Stimulated activated CD4-positive, alpha-beta T cell treated with anti-CD3 and anti-CD28 coated beads, Interleukin-4, amount 100 ng/mL, for 1 hour (primary cell): ENCODE results near the gene HOXB5.

ENCODE experiments used
- DNase-seq: peaks from one replicate; pipeline ENCODE4 v3.0.0-alpha.2; 2020

HOXB5 gene

GRCh38 chr17:48559122-48559839, 34.3 kb downstream of the HOXB5 start:
- no peak for DNase-seq

DNA sequence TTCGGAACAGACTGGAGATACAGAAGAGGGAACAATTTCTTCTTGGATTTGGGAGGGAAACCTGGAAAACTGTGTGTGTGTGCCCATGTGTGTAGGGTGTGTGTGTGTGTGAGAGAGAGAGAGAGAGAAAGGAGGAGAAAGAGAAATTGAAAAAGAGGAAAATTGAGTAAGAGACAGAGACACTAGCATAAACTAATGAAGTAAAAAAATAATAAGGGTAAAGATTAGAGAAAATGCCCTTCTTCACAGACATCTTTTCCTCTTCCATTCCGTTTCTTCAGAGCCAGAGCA, 34.8 kb downstream of the HOXB5 start:
- DNase-seq = no peak

- DNase-seq = no peak
Observed at GRCh38 chr17:48558057-48558830, 35.3 kb downstream of the HOXB5 start.

- no peak for DNase-seq
Observed at GRCh38 chr17:48556576-48557401, 36.8 kb downstream of the HOXB5 start.

DNA sequence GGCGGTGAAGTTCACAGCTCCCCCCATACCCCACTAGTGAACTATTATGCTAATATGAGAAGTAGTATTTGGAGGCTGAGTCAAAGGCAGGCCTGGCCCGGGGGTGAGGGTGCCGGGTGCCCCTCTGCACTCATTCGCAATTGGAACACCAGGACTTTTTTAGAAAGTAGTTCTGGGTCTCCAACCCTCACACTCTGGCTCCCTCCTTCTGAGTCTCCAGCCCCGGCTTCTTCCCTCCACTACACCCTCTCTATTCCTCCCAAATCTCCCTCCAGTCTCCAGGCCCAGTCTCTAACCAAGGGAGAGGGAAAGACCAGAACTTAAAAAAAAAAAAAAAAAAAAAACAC, 37.4 kb downstream of the HOXB5 start:
- DNase-seq = no peak

- DNase-seq = no peak
Observed at GRCh38 chr17:48555258-48556228, 38.0 kb downstream of the HOXB5 start.

- no peak for DNase-seq
Observed at GRCh38 chr17:48554412-48555257, 38.9 kb downstream of the HOXB5 start.

DNA sequence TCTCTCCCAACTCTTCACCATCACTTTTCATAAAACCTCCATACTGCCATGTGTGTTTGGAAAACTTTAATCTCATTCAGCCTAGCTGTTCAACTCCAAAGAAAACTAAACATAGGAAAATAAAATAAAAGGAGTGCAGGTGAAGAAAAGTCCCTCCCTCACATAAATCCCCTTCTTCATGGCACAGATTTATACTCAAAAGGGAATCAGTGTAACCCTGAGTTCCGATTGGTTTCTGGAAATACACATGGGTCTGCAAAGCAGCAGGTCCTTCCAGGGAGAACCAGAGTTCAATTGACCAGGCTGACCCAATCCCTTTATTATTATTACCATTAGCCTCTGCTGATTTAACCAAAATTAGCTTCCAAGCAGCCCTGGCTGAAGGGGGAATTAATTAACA, 39.8 kb downstream of the HOXB5 start:
- DNase-seq = no peak

- no peak for DNase-seq
Observed at GRCh38 chr17:48553190-48553547, 40.4 kb downstream of the HOXB5 start.

GRCh38 chr17:48552466-48553189, 41.0 kb downstream of the HOXB5 start:
- DNase-seq = no peak

DNA sequence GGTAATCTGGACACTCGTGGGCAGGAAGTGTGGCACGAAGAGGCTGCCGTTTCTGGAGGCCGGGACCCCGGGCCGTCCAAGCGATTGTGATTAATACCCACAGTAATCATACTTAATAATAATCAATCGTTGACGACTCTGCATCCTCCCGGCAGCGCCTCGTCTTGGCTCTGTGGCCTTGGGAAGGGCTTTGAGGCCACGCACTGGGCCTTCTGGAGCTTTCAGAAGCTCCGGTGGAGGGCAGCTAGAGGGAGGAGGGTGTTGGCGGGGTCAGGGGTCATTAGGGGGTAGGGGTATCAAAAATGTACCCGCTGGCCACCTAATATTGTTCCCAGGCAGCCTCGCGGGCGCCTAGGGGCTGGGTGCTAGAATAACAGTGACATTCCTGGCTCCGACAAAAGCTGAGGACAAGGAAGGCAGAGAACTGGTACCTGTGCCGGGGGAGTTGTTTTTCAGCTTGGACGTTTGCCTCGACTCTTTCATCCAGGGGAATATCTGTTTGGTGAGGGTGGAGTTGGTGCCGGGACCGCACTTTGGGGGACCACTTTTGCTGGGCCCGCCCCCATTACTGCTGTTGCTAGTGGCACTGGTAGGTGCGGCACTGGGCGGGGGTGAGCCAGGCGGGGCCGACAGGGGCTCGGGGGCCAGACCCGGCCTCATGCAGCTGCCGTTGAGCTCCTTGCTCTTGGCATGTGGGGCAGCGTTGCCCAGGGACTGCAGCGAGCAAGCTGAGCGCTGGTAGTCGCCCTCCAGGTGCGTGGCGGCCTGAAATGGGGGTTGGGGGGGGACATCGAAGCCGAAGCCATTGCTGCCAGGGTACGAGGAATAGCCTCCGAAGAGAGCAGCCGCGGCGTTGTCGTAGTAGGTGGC, 41.7 kb downstream of the HOXB5 start:
- DNase-seq = no peak

- DNase-seq = no peak
Observed at GRCh38 chr17:48551214-48551555, 42.4 kb downstream of the HOXB5 start.

DNA sequence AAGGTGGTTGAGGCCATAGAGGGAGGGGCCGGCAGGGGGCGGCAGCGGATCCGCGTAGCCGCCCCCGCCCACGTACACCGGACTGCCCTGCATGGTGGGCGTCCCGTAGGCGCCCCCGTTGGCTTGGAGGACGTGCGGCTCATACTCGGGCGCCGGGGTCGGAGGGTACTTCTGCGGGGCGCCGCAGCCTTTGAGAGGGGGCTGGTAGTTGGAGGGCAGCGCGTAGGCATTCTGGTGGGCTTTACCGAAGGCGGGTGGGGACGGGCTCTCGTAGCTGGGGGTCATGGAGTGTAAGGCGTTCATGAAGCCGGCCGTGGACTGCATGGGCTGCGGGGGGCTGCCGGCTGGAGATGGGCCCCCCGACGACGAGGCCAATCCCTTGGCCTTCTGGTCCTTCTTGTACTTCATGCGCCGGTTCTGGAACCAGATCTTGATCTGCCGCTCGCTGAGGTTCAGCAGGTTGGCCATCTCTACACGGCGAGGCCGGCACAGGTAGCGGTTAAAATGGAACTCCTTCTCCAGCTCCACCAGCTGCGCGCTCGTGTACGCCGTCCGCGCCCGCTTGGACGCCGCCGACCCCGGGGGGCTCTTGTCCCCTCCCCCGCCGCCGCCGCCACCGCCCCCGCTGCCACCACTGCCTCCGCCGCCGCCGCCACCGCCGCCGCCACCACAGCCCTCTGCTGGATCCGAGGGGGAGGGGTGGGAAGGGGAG, 42.9 kb downstream of the HOXB5 start:
- DNase-seq = no peak

GRCh38 chr17:48549914-48550501, 43.6 kb downstream of the HOXB5 start:
- DNase-seq = no peak

- no peak for DNase-seq
Observed at GRCh38 chr17:48549281-48549630, 44.3 kb downstream of the HOXB5 start.

GRCh38 chr17:48548523-48549280, 44.9 kb downstream of the HOXB5 start:
- DNase-seq = no peak

GRCh38 chr17:48547808-48548522, 45.6 kb downstream of the HOXB5 start:
- DNase-seq = peak; percentile 42
